ENCODE measurements around the gene NYAP2. TPM values are rescaled to one million over a fixed set of nuclear protein-coding genes. Genes with fewer than 3 reads are reported as not detected.

The NYAP2 gene
- total and polyA plus RNA-seq, 10 of the 15 experiments (the other 5 are each of a cell fraction or from before 2014, with no cell fraction given): 0.03 TPM; not detected in 9

GRCh38 chr2:225590932-225591331 is 191.4 kb downstream of the NYAP2 start:
- no peak for DNase-seq (ENCODE audit: low read depth, low spot score)
- Histone ChIP-seq H3K27ac (ENCODE audit: control insufficient read depth, insufficient read depth) (no peak overlapping the region), H3K4me1 (ENCODE audit: control insufficient read depth, insufficient read depth, low read length) (no peaks in the 10 kb centered on the region), H3K79me2 (ENCODE audit: control insufficient read depth, insufficient read depth, low read length) (no peaks in the 10 kb centered on the region), H3K9me3 (replicated peaks; ENCODE audit: control insufficient read depth, insufficient read depth, low read length) (no peaks in the 10 kb centered on the region), H4K20me1 (ENCODE audit: control insufficient read depth, insufficient read depth) (no peaks in the 10 kb centered on the region), H3K4me3 (no peak overlapping the region), H3K36me3 (ENCODE audit: control insufficient read depth in 2 of 2, insufficient read depth in 2 of 2, low read length in 1 of 2) (no peaks in the 10 kb centered on the region), H2AFZ (ENCODE audit: control insufficient read depth, low read depth, low read length) (no peak overlapping the region), H3K9ac (ENCODE audit: control insufficient read depth, insufficient read depth, low read length) (no peak overlapping the region), H3K4me2 (ENCODE audit: control insufficient read depth, insufficient read depth) (no peak overlapping the region), H3K27me3 (replicated peaks in 1 of 2; ENCODE audit: control insufficient read depth in 2 of 2, insufficient read depth in 2 of 2, low read length in 1 of 2) (no peaks in the 10 kb centered on the region)
- TF ChIP-seq IKZF1 (conservative IDR thresholded peaks at IDR 0.05) (no peak), CHD1 (IDR thresholded peaks at IDR 0.05; ENCODE audit: low read depth, low read length) (no peak), IRF5 (IDR thresholded peaks at IDR 0.05; ENCODE audit: borderline replicate concordance) (no peak), POU2F2 (IDR thresholded peaks at IDR 0.05; ENCODE audit: borderline replicate concordance, low read depth, low read length) (no peak), NFYA (IDR thresholded peaks at IDR 0.05; ENCODE audit: borderline replicate concordance, low read depth, low read length) (no peak), ZBTB11 (CRISPR knock-in tag; IDR thresholded peaks at IDR 0.05) (no peak), TAF1 (IDR thresholded peaks at IDR 0.05; ENCODE audit: borderline replicate concordance, low read depth, low read length) (no peak), RUNX3 (IDR thresholded peaks at IDR 0.05; ENCODE audit: low read length) (no peak), CHD4 (IDR thresholded peaks at IDR 0.05) (no peak)
- ChIA-PET SMC1A (ENCODE audit: uncharacterized antibody, unreplicated experiment) (no interaction called here), POLR2A (no interaction called here), CTCF (no interaction called here), RAD21 (ENCODE audit: unreplicated experiment) (no interaction called here)
- FAIRE-seq: no peak
- intact Hi-C loops (cut with micrococcal nuclease; ENCODE audit: unreplicated experiment): no loop called here
- ATAC-seq: no peak
- BruUV-seq (replicated peaks): no TSS peak
- in situ Hi-C loops (cut with MboI): no loop called here
- 45% methylated on average over 3 of the region's 3 CpGs for WGBS (ENCODE audit: insufficient coverage, insufficient replicate concordance, low lambda C conversion rate, missing lambda C conversion rate)

All from GM12878 (cell line).